ENCODE results near the gene TMEM258. TPM values are rescaled to one million over a fixed set of nuclear protein-coding genes. Genes with fewer than 3 reads are reported as not detected.

Gene TMEM258
- total and polyA plus RNA-seq, 10 of the 15 experiments (the other 5 are each of a cell fraction or from before 2014, with no cell fraction given), result 160 to 840 (median 326) TPM

DNA sequence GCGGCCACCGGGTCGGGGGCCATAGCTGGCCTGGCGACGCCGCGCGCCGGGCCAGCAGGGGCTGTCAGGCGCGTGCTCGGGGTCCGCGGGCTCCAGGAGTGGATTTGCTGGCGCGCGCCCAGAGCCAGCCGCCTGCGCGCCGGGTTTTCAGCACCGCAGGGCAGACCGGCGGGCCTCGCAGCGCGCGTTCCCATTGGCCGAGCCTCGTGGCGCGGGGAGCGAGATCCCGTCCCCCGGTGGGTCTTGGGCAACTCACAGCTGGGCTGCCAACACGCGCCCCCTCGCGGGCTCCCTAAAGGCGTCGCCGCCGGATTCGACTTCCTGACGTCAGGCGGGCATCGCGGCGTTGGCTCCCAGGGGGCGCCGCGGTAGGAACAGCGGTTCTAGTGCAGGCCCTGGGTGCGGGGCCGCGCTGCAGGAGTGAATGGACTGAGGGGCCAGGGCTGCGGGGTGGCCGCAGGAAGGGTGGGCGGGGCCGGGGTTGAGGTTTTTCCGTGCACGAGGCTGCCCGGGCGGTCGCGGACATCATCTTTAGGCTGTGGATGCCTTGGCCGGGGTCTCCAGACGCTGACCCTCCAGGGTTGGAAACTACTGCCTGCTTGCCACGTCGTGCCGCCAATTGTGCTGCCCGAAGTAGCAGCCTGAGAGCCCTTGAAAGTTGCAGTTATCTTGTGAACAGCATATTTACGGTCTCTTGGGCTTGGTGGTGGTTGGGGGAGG is 24.5 kb upstream of the TMEM258 start, which contains the start of gene FADS1:
TSS of gene FADS1 (minus strand) at position 268 of the 720 bp plus-strand sequence. CDS start at position 194, 74 bp downstream.
- Histone ChIP-seq H3K27me3 (replicated peaks in 1 of 2; ENCODE audit: control insufficient read depth in 2 of 2, insufficient read depth in 2 of 2, low read length in 1 of 2) (no peaks in the 10 kb centered on the region), H3K4me1 (ENCODE audit: control insufficient read depth, insufficient read depth, low read length) (peaks cover 3% of the 10 kb centered on the region; the same call in 1 of the 2 replicates), H4K20me1 (ENCODE audit: control insufficient read depth, insufficient read depth) (no peaks in the 10 kb centered on the region), H3K9ac (ENCODE audit: control insufficient read depth, insufficient read depth, low read length) (peak within 1 kb of the TSS; percentile 89), H3K27ac (ENCODE audit: control insufficient read depth, insufficient read depth) (peak within 1 kb of the TSS; percentile 87), H3K9me3 (replicated peaks; ENCODE audit: control insufficient read depth, insufficient read depth, low read length) (no peaks in the 10 kb centered on the region), H2AFZ (ENCODE audit: control insufficient read depth, low read depth, low read length) (peak within 1 kb of the TSS; percentile 83), H3K4me3 (peak within 1 kb of the TSS; percentile 81), H3K36me3 (ENCODE audit: control insufficient read depth in 2 of 2, insufficient read depth in 2 of 2, low read length in 1 of 2) (0 out of 4 replicates have a peak, but pooled peaks cover 0 to 5% of the 10 kb centered on the region in 2 experiments), H3K79me2 (ENCODE audit: control insufficient read depth, insufficient read depth, low read length) (peaks cover 21% of the 10 kb centered on the region), H3K4me2 (ENCODE audit: control insufficient read depth, insufficient read depth) (peak within 1 kb of the TSS; percentile 95)
- ChIA-PET SMC1A (ENCODE audit: uncharacterized antibody, unreplicated experiment) (interaction anchor here (0.8 to 5.1 kb wide), 5 partner anchors 13 to 67 kb away, joined by 3 to 67 read pairs (median 11); partner anchors contain the start of gene FADS2), CTCF (interaction anchor here (0.5 to 10.8 kb wide), 7 partner anchors 11 to 265 kb away, joined by 3 to 141 read pairs (median 5); partner anchors contain the start of genes FADS2, FEN1, FTH1 and TMEM258), POLR2A (interaction anchor here (0.6 to 9.9 kb wide), 5 partner anchors 12 to 28 kb away, joined by 3 to 167 read pairs (median 76); partner anchors contain the start of genes FADS2, FEN1 and TMEM258), RAD21 (ENCODE audit: unreplicated experiment) (interaction anchor here (1.0 to 5.4 kb wide), 2 partner anchors 12 to 19 kb away, joined by 9 to 51 read pairs; partner anchors contain the start of gene FADS2)
- ATAC-seq, result peak; percentile 71
- in situ Hi-C loops (cut with MboI), result no loop called here
- intact Hi-C loops (cut with micrococcal nuclease; ENCODE audit: unreplicated experiment), result loop anchor here (1.0 kb wide), 1 partner anchor 10 kb away; no protein-coding TSS in a partner anchor
- DNase-seq (ENCODE audit: low read depth, low spot score), result peak; percentile 60
- WGBS (ENCODE audit: insufficient coverage, insufficient replicate concordance, low lambda C conversion rate, missing lambda C conversion rate), result 7% methylated on average over 66 of the region's 73 CpGs
- FAIRE-seq, result no peak
- BruUV-seq (replicated peaks), result no TSS peak
- TF ChIP-seq BRCA1 (IDR thresholded peaks at IDR 0.05; ENCODE audit: low read depth, low read length) (peak; percentile 56; the same call in 1 of the 2 replicates), NR2C2 (IDR thresholded peaks at IDR 0.05; ENCODE audit: borderline replicate concordance, control insufficient read depth, insufficient read length, low read depth) (no peak), NR2F1 (conservative IDR thresholded peaks at IDR 0.05) (peak; percentile 58; the same call in 1 of the 2 replicates), POLR2A (IDR thresholded peaks at IDR 0.05; ENCODE audit: low read depth, low read length) (peak; percentile 60), GATAD2B (conservative IDR thresholded peaks at IDR 0.05; ENCODE audit: low read depth) (peak; percentile 83), KLF5 (IDR thresholded peaks at IDR 0.05; ENCODE audit: partially characterized antibody) (peak; percentile 34), MYC (IDR thresholded peaks at IDR 0.05; ENCODE audit: insufficient read depth, insufficient read length, insufficient replicate concordance, low read length, severe bottlenecking) (no peak), MXI1 (IDR thresholded peaks at IDR 0.05; ENCODE audit: low read depth, low read length) (peak; percentile 62; the same call in 1 of the 2 replicates), ZNF24 (IDR thresholded peaks at IDR 0.05) (peak; percentile 31; the same call in 1 of the 2 replicates), PAX5 (IDR thresholded peaks at IDR 0.05; ENCODE audit: borderline replicate concordance, low read depth, low read length) (no peak), MLLT1 (IDR thresholded peaks at IDR 0.05) (no peak), NBN (IDR thresholded peaks at IDR 0.05) (no peak), LARP7 (IDR thresholded peaks at IDR 0.05) (peak; percentile 88; the same call in 1 of the 2 replicates), SMAD5 (IDR thresholded peaks at IDR 0.05; ENCODE audit: low read depth) (no peak), MEF2B (IDR thresholded peaks at IDR 0.05; ENCODE audit: partially characterized antibody, poor library complexity, severe bottlenecking) (peak; percentile 43), HDAC6 (IDR thresholded peaks at IDR 0.05; ENCODE audit: unreplicated experiment) (peak; percentile 85), CHD2 (IDR thresholded peaks at IDR 0.05; ENCODE audit: borderline replicate concordance, low read depth, low read length) (peak; percentile 74; the same call in 1 of the 2 replicates), HDGF (IDR thresholded peaks at IDR 0.05) (no peak), BACH1 (IDR thresholded peaks at IDR 0.05; ENCODE audit: borderline replicate concordance) (0 out of 2 replicates have a peak, but pooled peaks have one; percentile 43), CTCF (IDR thresholded peaks at IDR 0.05 in 2 of 3, conservative IDR thresholded peaks at IDR 0.05 in 1 of 3; ENCODE audit: control insufficient read depth in 2 of 3, extremely low read depth in 1 of 3, insufficient read depth in 1 of 3, low read depth in 3 of 3, low read length in 3 of 3) (peak; percentile 53 to 73 (median 69))
- TF ChIP-seq, protein P1, sequence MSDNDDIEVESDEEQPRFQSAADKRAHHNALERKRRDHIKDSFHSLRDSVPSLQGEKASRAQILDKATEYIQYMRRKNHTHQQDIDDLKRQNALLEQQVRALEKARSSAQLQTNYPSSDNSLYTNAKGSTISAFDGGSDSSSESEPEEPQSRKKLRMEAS (IDR thresholded peaks at IDR 0.05; ENCODE audit: low read depth, low read length), result peak; percentile 65

Measured in GM12878 (cell line).